ENCODE data around the gene R3HCC1L. TPM values are rescaled to one million over a fixed set of nuclear protein-coding genes. Genes with fewer than 3 reads are reported as not detected.

R3HCC1L gene
- total and polyA plus RNA-seq, 2 donors (not counting 1 experiment from before 2014, with no cell fraction given) = 11.6 to 25.1 TPM

DNA sequence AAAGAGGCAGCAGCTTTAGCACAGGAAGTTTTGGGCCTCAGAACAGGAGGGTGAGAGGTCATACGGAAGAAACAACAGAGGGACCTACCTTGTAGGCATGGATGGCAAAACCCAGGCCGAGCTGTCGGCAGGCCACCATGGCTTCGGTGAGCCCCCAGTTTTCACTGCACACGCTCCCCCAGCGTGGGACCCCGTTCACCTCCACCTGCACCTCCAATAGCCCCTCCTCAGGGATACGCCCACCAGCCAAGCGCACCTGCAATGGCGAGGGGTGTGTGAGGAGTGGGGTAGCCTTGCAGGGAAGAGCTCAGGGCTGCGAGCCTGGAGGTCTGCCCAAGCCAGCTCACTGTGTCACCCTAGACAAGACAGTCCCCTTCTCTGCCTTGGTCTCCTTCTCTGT is 122.2 kb downstream of the R3HCC1L start:
- H3K9ac ChIP-seq (ENCODE audit: low read length) = no peak overlapping the region
- intact Hi-C loops (cut with micrococcal nuclease) = no loop called here
- no peak overlapping the region for H3K4me2 ChIP-seq (replicated peaks; ENCODE audit: low read depth, low read length, poor library complexity, severe bottlenecking)
- no peaks in the 10 kb centered on the region for H3K27me3 ChIP-seq (replicated peaks in 1 of 4; ENCODE audit: control extremely low read depth in 1 of 4, control insufficient read depth in 3 of 4, insufficient read depth in 4 of 4, low read length in 3 of 4)
- ATAC-seq (ENCODE audit: low read depth) = no peak
- H3K27ac Mint-ChIP-seq = no peak overlapping the region
- no peaks in the 10 kb centered on the region for H3K4me1 Mint-ChIP-seq
- no peak overlapping the region for H2AFZ ChIP-seq (ENCODE audit: insufficient read depth, low read depth, low read length, poor library complexity, severe bottlenecking)
- WGBS (ENCODE audit: insufficient coverage) = 100% methylated on average over 5 of the region's 11 CpGs
- H3K4me1 ChIP-seq (ENCODE audit: control insufficient read depth in 2 of 2, insufficient read depth in 2 of 2, low read length in 2 of 2) = no peaks in the 10 kb centered on the region
- H3K9me3 ChIP-seq (ENCODE audit: control extremely low read depth in 1 of 3, control insufficient read depth in 2 of 3, insufficient read depth in 1 of 3, low read length in 2 of 3) = no peaks in the 10 kb centered on the region
- H3K4me3 Mint-ChIP-seq = no peak overlapping the region
- no peak for DNase-seq
- H3K79me2 ChIP-seq (ENCODE audit: control insufficient read depth, insufficient read depth, low read length) = no peaks in the 10 kb centered on the region
- no peak overlapping the region for H3K4me3 ChIP-seq (ENCODE audit: control extremely low read depth in 1 of 5, extremely low read depth in 1 of 5, insufficient read depth in 1 of 5, low read depth in 2 of 5, low read length in 4 of 5)
- H4K20me1 ChIP-seq (ENCODE audit: control insufficient read depth, insufficient read depth, low read length, poor library complexity, severe bottlenecking) = no peaks in the 10 kb centered on the region
- no peaks in the 10 kb centered on the region for H3K27me3 Mint-ChIP-seq
- no peak overlapping the region for H3K27ac ChIP-seq (ENCODE audit: low read length in 2 of 2)
- ChIA-PET CTCF (no interaction called here), POLR2A (no interaction called here)
- TF ChIP-seq EZH2 (IDR thresholded peaks at IDR 0.05; ENCODE audit: borderline replicate concordance, insufficient read depth, low read depth, low read length, poor library complexity, severe bottlenecking) = no peak
- TF ChIP-seq, protein P1, sequence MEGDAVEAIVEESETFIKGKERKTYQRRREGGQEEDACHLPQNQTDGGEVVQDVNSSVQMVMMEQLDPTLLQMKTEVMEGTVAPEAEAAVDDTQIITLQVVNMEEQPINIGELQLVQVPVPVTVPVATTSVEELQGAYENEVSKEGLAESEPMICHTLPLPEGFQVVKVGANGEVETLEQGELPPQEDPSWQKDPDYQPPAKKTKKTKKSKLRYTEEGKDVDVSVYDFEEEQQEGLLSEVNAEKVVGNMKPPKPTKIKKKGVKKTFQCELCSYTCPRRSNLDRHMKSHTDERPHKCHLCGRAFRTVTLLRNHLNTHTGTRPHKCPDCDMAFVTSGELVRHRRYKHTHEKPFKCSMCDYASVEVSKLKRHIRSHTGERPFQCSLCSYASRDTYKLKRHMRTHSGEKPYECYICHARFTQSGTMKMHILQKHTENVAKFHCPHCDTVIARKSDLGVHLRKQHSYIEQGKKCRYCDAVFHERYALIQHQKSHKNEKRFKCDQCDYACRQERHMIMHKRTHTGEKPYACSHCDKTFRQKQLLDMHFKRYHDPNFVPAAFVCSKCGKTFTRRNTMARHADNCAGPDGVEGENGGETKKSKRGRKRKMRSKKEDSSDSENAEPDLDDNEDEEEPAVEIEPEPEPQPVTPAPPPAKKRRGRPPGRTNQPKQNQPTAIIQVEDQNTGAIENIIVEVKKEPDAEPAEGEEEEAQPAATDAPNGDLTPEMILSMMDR (IDR thresholded peaks at IDR 0.05) = no peak
- peaks cover 0 to 2% of the 10 kb centered on the region in 2 experiments for H3K36me3 ChIP-seq (replicated peaks in 1 of 2; ENCODE audit: control extremely low read depth in 1 of 2, control insufficient read depth in 1 of 2, extremely low read depth in 1 of 2, insufficient read depth in 2 of 2, low read length in 1 of 2)
- H3K9me3 Mint-ChIP-seq (ENCODE audit: insufficient read depth) = no peaks in the 10 kb centered on the region

DNA sequence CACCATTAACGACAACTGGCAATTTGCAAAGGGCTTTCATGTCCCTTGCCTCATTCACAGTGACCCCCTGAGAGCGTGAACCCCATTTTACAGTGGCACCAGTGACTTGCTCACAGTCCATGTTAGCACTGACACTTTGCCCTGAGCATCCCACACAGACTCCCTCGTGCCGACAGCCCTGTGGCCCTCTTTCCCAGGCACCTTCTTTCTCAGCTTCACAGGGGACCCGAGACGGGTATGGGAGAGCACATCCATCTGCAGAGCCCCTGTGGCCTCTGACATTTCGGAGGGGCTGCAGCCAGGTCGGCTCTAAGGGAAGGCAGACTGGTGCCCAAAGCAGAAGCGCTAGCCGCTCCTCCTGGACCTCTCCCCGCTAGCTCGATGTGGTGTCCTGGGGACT is 122.7 kb downstream of the R3HCC1L start:
- intact Hi-C loops (cut with micrococcal nuclease) = no loop called here
- POLR2A ChIA-PET = no interaction called here

More for the DNA sequence above, 122.7 kb downstream of the R3HCC1L start:
- H3K79me2 ChIP-seq (ENCODE audit: control insufficient read depth, insufficient read depth, low read length) = no peaks in the 10 kb centered on the region
- no peaks in the 10 kb centered on the region for H3K27me3 ChIP-seq (replicated peaks in 1 of 4; ENCODE audit: control extremely low read depth in 1 of 4, control insufficient read depth in 3 of 4, insufficient read depth in 4 of 4, low read length in 3 of 4)
- Mint-ChIP-seq H3K4me1 (no peaks in the 10 kb centered on the region), H3K27ac (no peak overlapping the region), H3K9me3 (ENCODE audit: insufficient read depth) (no peaks in the 10 kb centered on the region), H3K4me3 (no peak overlapping the region), H3K27me3 (no peaks in the 10 kb centered on the region)
- peaks cover 0 to under 1% of the 10 kb centered on the region in 2 experiments for H3K36me3 ChIP-seq (replicated peaks in 1 of 2; ENCODE audit: control extremely low read depth in 1 of 2, control insufficient read depth in 1 of 2, extremely low read depth in 1 of 2, insufficient read depth in 2 of 2, low read length in 1 of 2)
- 98% methylated on average over 12 of the region's 12 CpGs for WGBS (ENCODE audit: insufficient coverage)
- no peak overlapping the region for H3K4me3 ChIP-seq (ENCODE audit: control extremely low read depth in 1 of 5, extremely low read depth in 1 of 5, insufficient read depth in 1 of 5, low read depth in 2 of 5, low read length in 4 of 5)
- no peaks in the 10 kb centered on the region for H4K20me1 ChIP-seq (ENCODE audit: control insufficient read depth, insufficient read depth, low read length, poor library complexity, severe bottlenecking)
- H3K4me2 ChIP-seq (replicated peaks; ENCODE audit: low read depth, low read length, poor library complexity, severe bottlenecking) = no peak overlapping the region
- no peak overlapping the region for H3K27ac ChIP-seq (ENCODE audit: low read length in 2 of 2)
- no peak overlapping the region for H2AFZ ChIP-seq (ENCODE audit: insufficient read depth, low read depth, low read length, poor library complexity, severe bottlenecking)
- ATAC-seq (ENCODE audit: low read depth) = no peak
- H3K9me3 ChIP-seq (ENCODE audit: control extremely low read depth in 1 of 3, control insufficient read depth in 2 of 3, insufficient read depth in 1 of 3, low read length in 2 of 3) = no peaks in the 10 kb centered on the region
- H3K4me1 ChIP-seq (ENCODE audit: control insufficient read depth in 2 of 2, insufficient read depth in 2 of 2, low read length in 2 of 2) = no peaks in the 10 kb centered on the region
- no peak overlapping the region for H3K9ac ChIP-seq (ENCODE audit: low read length)
- no peak for DNase-seq
- TF ChIP-seq, protein P1 (IDR thresholded peaks at IDR 0.05) = no peak
- TF ChIP-seq EZH2 (IDR thresholded peaks at IDR 0.05; ENCODE audit: borderline replicate concordance, insufficient read depth, low read depth, low read length, poor library complexity, severe bottlenecking) = no peak
- CTCF ChIA-PET = no interaction called here
